CD8-positive, alpha-beta memory T cell (primary cell): ENCODE data around the gene VAV2. TPM values are rescaled to one million over a fixed set of nuclear protein-coding genes. Genes with fewer than 3 reads are reported as not detected.
A peak's percentile ranks its signal among the peaks of the same experiment; 100 is the strongest.

Source experiments
- CTCF ChIA-PET: fragments of 350-600 bp; sonication (Branson Sonifier 250); formaldehyde crosslinking; loops from one replicate; lab custom pipeline; 2021; ENCODE audit warnings: antibody characterized with exemption; lab: Charles Lee
- POLR2A ChIA-PET: fragments of 350-600 bp; sonication (Branson Sonifier 250); formaldehyde crosslinking; loops from one replicate; lab custom pipeline; 2021; ENCODE audit warnings: antibody characterized with exemption; lab: Charles Lee
- DNase-seq, 5 donors: peaks; one replicate each; pipeline versions ENCODE4 v3.0.0 to v3.0.0-alpha.2; 2020 to 2022; ENCODE audit warnings: mixed read lengths in 1 of 5
- H3K27ac ChIP-seq: one replicate; pipeline ENCODE4 v1.7.0; 2013; ENCODE audit warnings: low read depth, mild to moderate bottlenecking, low read length, moderate library complexity
- H3K27me3 ChIP-seq: 2 replicates; pipeline ENCODE4 v1.7.0; 2013; ENCODE audit warnings: low read length, mild to moderate bottlenecking; ENCODE audit not compliant: insufficient read depth, poor library complexity, severe bottlenecking
- H3K36me3 ChIP-seq: 2 replicates; pipeline ENCODE4 v1.7.0; 2013; ENCODE audit warnings: mild to moderate bottlenecking, low read length, moderate library complexity; ENCODE audit not compliant: insufficient read depth
- H3K4me1 ChIP-seq: 2 replicates; pipeline ENCODE4 v1.7.0; 2013; ENCODE audit warnings: mild to moderate bottlenecking, low read length, moderate library complexity; ENCODE audit not compliant: insufficient read depth
- H3K4me3 ChIP-seq: 2 replicates; pipeline ENCODE4 v1.7.0; 2013; ENCODE audit warnings: mild to moderate bottlenecking, low read length
- H3K9me3 ChIP-seq: 2 replicates; pipeline ENCODE4 v1.7.0; 2013; ENCODE audit warnings: mild to moderate bottlenecking, low read length
- H3K27ac Mint-ChIP-seq, 8 donors: one replicate each; pipeline ENCODE4 v1.8.0; 2020 to 2021; ENCODE audit warnings: mixed read lengths in 8 of 8, mild to moderate bottlenecking in 6 of 8, inconsistent platforms in 3 of 8, moderate library complexity in 3 of 8
- H3K27me3 Mint-ChIP-seq, 2 donors: one replicate each; pipeline ENCODE4 v1.8.0; 2020 to 2021; ENCODE audit warnings: mixed read lengths in 2 of 2, mild to moderate bottlenecking in 1 of 2, moderate library complexity in 1 of 2
- H3K36me3 Mint-ChIP-seq, 3 donors: one replicate each; pipeline ENCODE4 v1.8.0; 2020 to 2021; ENCODE audit warnings: mixed read lengths in 3 of 3, inconsistent platforms in 1 of 3, mild to moderate bottlenecking in 1 of 3
- H3K4me1 Mint-ChIP-seq, 3 donors: one replicate each; pipeline ENCODE4 v1.8.0; 2020 to 2021; ENCODE audit warnings: mixed read lengths in 3 of 3, inconsistent platforms in 1 of 3, mild to moderate bottlenecking in 1 of 3
- H3K4me3 Mint-ChIP-seq, 7 donors: one replicate each; pipeline ENCODE4 v1.8.0; 2020 to 2021; ENCODE audit warnings: mixed read lengths in 7 of 7, mild to moderate bottlenecking in 6 of 7, moderate library complexity in 4 of 7, inconsistent platforms in 2 of 7
- H3K9me3 Mint-ChIP-seq, 5 donors: one replicate each; pipeline ENCODE4 v1.8.0; 2020 to 2022; ENCODE audit warnings: mixed read lengths in 5 of 5, mild to moderate bottlenecking in 3 of 5, moderate library complexity in 2 of 5, inconsistent platforms in 1 of 5
- polyA plus RNA-seq: library from polyadenylated mRNA; unstranded; fragments of 300-500 nt; fragmentation: Illumina TruSeq; gene quantifications from one replicate; pipeline ENCODE4 v1.2.3, GENCODE V29; 2021
- total RNA-seq, 2 experiments: library from RNA; stranded (reverse); gene quantifications; one replicate each; pipeline ENCODE4 v1.2.3, GENCODE V29; 2021

VAV2 gene
- total and polyA plus RNA-seq, 3 experiments from 2014 or later = 1.1 to 7.6 (median 6.0) TPM

- Histone ChIP-seq H3K27me3 (no peaks in the 10 kb centered on the region), H3K4me1 (no peaks in the 10 kb centered on the region), H3K4me3 (no peak overlapping the region), H3K27ac (no peak overlapping the region), H3K9me3 (no peaks in the 10 kb centered on the region), H3K36me3 (no peaks in the 10 kb centered on the region)
- DNase-seq = no peak
- Mint-ChIP-seq H3K27me3 (no peaks in the 10 kb centered on the region), H3K9me3 (no peaks in the 10 kb centered on the region), H3K36me3 (no peaks in the 10 kb centered on the region), H3K4me3 (no peak overlapping the region), H3K4me1 (no peaks in the 10 kb centered on the region), H3K27ac (peak overlapping the region in 1 of 8 donors; percentile 1)
- POLR2A ChIA-PET = no interaction called here
- CTCF ChIA-PET = interaction anchor here (1.0 kb wide), 1 partner anchor 55 kb away, joined by 3 read pairs; no protein-coding TSS in a partner anchor
These were observed 53.4 kb downstream of the VAV2 start for GRCh38 chr9:133938753-133939152.

- Histone ChIP-seq H3K27ac (no peak overlapping the region), H3K9me3 (no peaks in the 10 kb centered on the region), H3K4me3 (no peak overlapping the region), H3K4me1 (no peaks in the 10 kb centered on the region), H3K36me3 (no peaks in the 10 kb centered on the region), H3K27me3 (no peaks in the 10 kb centered on the region)
- H3K9me3 Mint-ChIP-seq = no peaks in the 10 kb centered on the region
- no peak overlapping the region for H3K27ac Mint-ChIP-seq
- ChIA-PET CTCF (interaction anchor here (1.0 kb wide), 1 partner anchor 55 kb away, joined by 3 read pairs; no protein-coding TSS in a partner anchor), POLR2A (no interaction called here)
- DNase-seq = no peak
- H3K4me3 Mint-ChIP-seq = no peak overlapping the region
- H3K4me1 Mint-ChIP-seq = no peaks in the 10 kb centered on the region
- no peaks in the 10 kb centered on the region for H3K27me3 Mint-ChIP-seq
- H3K36me3 Mint-ChIP-seq = no peaks in the 10 kb centered on the region
These were observed 54.0 kb downstream of the VAV2 start for GRCh38 chr9:133938086-133938485.

GRCh38 chr9:133937120-133937519 lies 55.0 kb downstream of the VAV2 start:
- H3K36me3 Mint-ChIP-seq = no peaks in the 10 kb centered on the region
- H3K4me1 Mint-ChIP-seq = no peaks in the 10 kb centered on the region
- no peak overlapping the region for H3K27ac Mint-ChIP-seq
- Histone ChIP-seq H3K4me3 (no peak overlapping the region), H3K27me3 (no peaks in the 10 kb centered on the region), H3K27ac (no peak overlapping the region), H3K4me1 (no peaks in the 10 kb centered on the region), H3K9me3 (no peaks in the 10 kb centered on the region), H3K36me3 (no peaks in the 10 kb centered on the region)
- no peak overlapping the region for H3K4me3 Mint-ChIP-seq
- H3K27me3 Mint-ChIP-seq = no peaks in the 10 kb centered on the region
- ChIA-PET POLR2A (no interaction called here), CTCF (no interaction called here)
- H3K9me3 Mint-ChIP-seq = no peaks in the 10 kb centered on the region
- no peak for DNase-seq

- H3K4me3 Mint-ChIP-seq = no peak overlapping the region
These were observed 56.7 kb downstream of the VAV2 start for GRCh38 chr9:133935328-133936005.

GRCh38 chr9:133934482-133935232 lies 57.5 kb downstream of the VAV2 start:
- Histone ChIP-seq H3K4me1 (no peaks in the 10 kb centered on the region), H3K27ac (no peak overlapping the region), H3K36me3 (no peaks in the 10 kb centered on the region), H3K27me3 (no peaks in the 10 kb centered on the region), H3K4me3 (no peak overlapping the region), H3K9me3 (no peaks in the 10 kb centered on the region)
- Mint-ChIP-seq H3K4me1 (no peaks in the 10 kb centered on the region), H3K4me3 (no peak overlapping the region), H3K27me3 (peaks cover 0 to 2% of the 10 kb centered on the region in 2 donors), H3K27ac (no peak overlapping the region), H3K9me3 (no peaks in the 10 kb centered on the region), H3K36me3 (no peaks in the 10 kb centered on the region)
- no peak for DNase-seq
- CTCF ChIA-PET = interaction anchor here (0.8 kb wide), 1 partner anchor 19 kb away, joined by 3 read pairs; no protein-coding TSS in a partner anchor
- POLR2A ChIA-PET = no interaction called here

More at GRCh38 chr9:133935328-133936005, 56.7 kb downstream of the VAV2 start:
- Histone ChIP-seq H3K9me3 (no peaks in the 10 kb centered on the region), H3K27ac (no peak overlapping the region), H3K4me1 (no peaks in the 10 kb centered on the region), H3K36me3 (no peaks in the 10 kb centered on the region), H3K27me3 (no peaks in the 10 kb centered on the region), H3K4me3 (no peak overlapping the region)
- ChIA-PET POLR2A (no interaction called here), CTCF (interaction anchor here (0.8 kb wide), 1 partner anchor 20 kb away, joined by 3 read pairs; no protein-coding TSS in a partner anchor)
- Mint-ChIP-seq H3K27me3 (peaks cover 0 to 2% of the 10 kb centered on the region in 2 donors), H3K36me3 (no peaks in the 10 kb centered on the region), H3K27ac (no peak overlapping the region), H3K9me3 (no peaks in the 10 kb centered on the region), H3K4me1 (no peaks in the 10 kb centered on the region)
- no peak for DNase-seq

- H3K36me3 Mint-ChIP-seq = no peaks in the 10 kb centered on the region
- no peak overlapping the region for H3K27ac Mint-ChIP-seq
- DNase-seq = no peak
- H3K27me3 Mint-ChIP-seq = peaks cover 0 to 2% of the 10 kb centered on the region in 2 donors
- H3K4me3 Mint-ChIP-seq = no peak overlapping the region
- H3K27me3 ChIP-seq = no peaks in the 10 kb centered on the region
- H3K36me3 ChIP-seq = no peaks in the 10 kb centered on the region
- no peak overlapping the region for H3K4me3 ChIP-seq
- H3K27ac ChIP-seq = no peak overlapping the region
- no peaks in the 10 kb centered on the region for H3K9me3 ChIP-seq
- ChIA-PET CTCF (no interaction called here), POLR2A (no interaction called here)
- H3K4me1 ChIP-seq = no peaks in the 10 kb centered on the region
- H3K4me1 Mint-ChIP-seq = no peaks in the 10 kb centered on the region
- H3K9me3 Mint-ChIP-seq = no peaks in the 10 kb centered on the region
These were observed 58.6 kb downstream of the VAV2 start for GRCh38 chr9:133933426-133934026.

- Histone ChIP-seq H3K27ac (no peak overlapping the region), H3K27me3 (no peaks in the 10 kb centered on the region), H3K9me3 (no peaks in the 10 kb centered on the region), H3K4me1 (no peaks in the 10 kb centered on the region), H3K4me3 (no peak overlapping the region), H3K36me3 (no peaks in the 10 kb centered on the region)
- Mint-ChIP-seq H3K9me3 (no peaks in the 10 kb centered on the region), H3K27ac (no peak overlapping the region), H3K36me3 (no peaks in the 10 kb centered on the region), H3K27me3 (peaks cover 0 to 2% of the 10 kb centered on the region in 2 donors), H3K4me1 (no peaks in the 10 kb centered on the region), H3K4me3 (no peak overlapping the region)
- ChIA-PET CTCF (no interaction called here), POLR2A (no interaction called here)
- no peak for DNase-seq
These were observed 59.5 kb downstream of the VAV2 start for GRCh38 chr9:133932633-133933032.

- Mint-ChIP-seq H3K27ac (no peak overlapping the region), H3K4me3 (no peak overlapping the region), H3K27me3 (peaks cover 0 to 2% of the 10 kb centered on the region in 2 donors), H3K4me1 (no peaks in the 10 kb centered on the region), H3K36me3 (no peaks in the 10 kb centered on the region), H3K9me3 (no peaks in the 10 kb centered on the region)
- no peaks in the 10 kb centered on the region for H3K4me1 ChIP-seq
- H3K9me3 ChIP-seq = no peaks in the 10 kb centered on the region
- no peaks in the 10 kb centered on the region for H3K36me3 ChIP-seq
- no peak overlapping the region for H3K4me3 ChIP-seq
- ChIA-PET POLR2A (no interaction called here), CTCF (no interaction called here)
- H3K27ac ChIP-seq = no peak overlapping the region
- DNase-seq = no peak
- no peaks in the 10 kb centered on the region for H3K27me3 ChIP-seq
These were observed 59.9 kb downstream of the VAV2 start for GRCh38 chr9:133932181-133932580.
